Measurements from ENCODE around the gene TCF7L1. TPM values are rescaled to one million over a fixed set of nuclear protein-coding genes. Genes with fewer than 3 reads are reported as not detected.

Gene TCF7L1
- total and polyA plus RNA-seq, 2 of the 13 experiments (the other 11 are each of a cell fraction or from before 2014, with no cell fraction given) = 0.04 to 0.15 TPM

DNA sequence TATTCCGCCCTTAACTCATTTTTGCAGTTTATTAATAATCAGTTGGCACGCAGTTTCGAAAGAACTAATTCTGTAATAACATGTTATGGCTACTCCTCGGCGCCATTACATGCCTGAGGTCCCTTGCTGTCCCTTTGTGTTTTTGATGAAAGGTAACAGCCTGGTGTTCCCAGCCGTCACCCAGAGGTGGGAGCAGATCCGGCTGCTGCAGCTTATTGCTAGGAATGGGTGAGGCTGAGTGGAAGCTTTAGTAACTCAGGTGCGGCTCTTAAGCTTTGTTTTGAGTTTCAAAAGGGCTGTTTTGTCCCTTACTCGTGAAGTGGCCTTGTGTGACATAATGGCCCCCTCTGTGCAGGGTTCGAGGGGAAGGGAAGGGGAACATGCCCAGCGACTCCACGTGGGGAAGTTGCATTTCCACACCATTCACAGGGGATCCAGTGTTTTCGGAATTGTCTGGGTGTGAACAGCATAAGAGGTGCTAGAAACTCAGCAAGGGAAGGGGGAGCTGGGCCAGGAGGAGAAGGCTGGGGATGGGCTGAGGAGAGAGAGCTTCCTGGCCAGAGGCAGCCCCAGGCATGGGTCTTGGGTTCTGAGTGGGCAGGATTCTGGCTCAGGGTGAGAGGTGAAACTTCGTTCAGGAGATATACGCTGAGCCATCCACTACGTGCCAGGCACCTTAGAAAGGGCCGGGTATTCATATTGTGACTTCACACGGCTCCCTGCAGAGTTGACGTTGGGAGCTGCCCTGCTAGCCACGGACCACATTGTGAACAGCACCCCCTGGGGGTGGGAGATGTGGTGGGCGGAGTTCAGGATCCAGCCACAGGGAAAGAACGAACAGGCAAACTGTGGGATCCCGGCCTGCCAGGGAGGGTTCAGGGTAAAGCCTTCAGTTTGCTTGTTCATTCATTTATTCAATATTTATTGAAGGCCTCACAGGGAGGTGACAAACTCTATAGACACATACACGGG is 110.2 kb downstream of the TCF7L1 start (continued):
- TF ChIP-seq CREB3 (CRISPR knock-in tag; IDR thresholded peaks at IDR 0.05) = no peak
- peak; percentile 25; the same call in 1 of the 2 replicates for TF ChIP-seq ZMYM4 (CRISPR knock-in tag; IDR thresholded peaks at IDR 0.05)
- no peak for TF ChIP-seq KLF11 (CRISPR knock-in tag; IDR thresholded peaks at IDR 0.05)
- no peak for TF ChIP-seq ZNF597 (CRISPR knock-in tag; IDR thresholded peaks at IDR 0.05)
- no peak for TF ChIP-seq HMGA1 (CRISPR knock-in tag; conservative IDR thresholded peaks at IDR 0.05)
- no peak for TF ChIP-seq ISL2 (CRISPR knock-in tag; IDR thresholded peaks at IDR 0.05)
- TF ChIP-seq ZNF713 (CRISPR knock-in tag; IDR thresholded peaks at IDR 0.05) = no peak
- TF ChIP-seq IKZF1 (IDR thresholded peaks at IDR 0.05) = no peak
- TF ChIP-seq, protein P1, sequence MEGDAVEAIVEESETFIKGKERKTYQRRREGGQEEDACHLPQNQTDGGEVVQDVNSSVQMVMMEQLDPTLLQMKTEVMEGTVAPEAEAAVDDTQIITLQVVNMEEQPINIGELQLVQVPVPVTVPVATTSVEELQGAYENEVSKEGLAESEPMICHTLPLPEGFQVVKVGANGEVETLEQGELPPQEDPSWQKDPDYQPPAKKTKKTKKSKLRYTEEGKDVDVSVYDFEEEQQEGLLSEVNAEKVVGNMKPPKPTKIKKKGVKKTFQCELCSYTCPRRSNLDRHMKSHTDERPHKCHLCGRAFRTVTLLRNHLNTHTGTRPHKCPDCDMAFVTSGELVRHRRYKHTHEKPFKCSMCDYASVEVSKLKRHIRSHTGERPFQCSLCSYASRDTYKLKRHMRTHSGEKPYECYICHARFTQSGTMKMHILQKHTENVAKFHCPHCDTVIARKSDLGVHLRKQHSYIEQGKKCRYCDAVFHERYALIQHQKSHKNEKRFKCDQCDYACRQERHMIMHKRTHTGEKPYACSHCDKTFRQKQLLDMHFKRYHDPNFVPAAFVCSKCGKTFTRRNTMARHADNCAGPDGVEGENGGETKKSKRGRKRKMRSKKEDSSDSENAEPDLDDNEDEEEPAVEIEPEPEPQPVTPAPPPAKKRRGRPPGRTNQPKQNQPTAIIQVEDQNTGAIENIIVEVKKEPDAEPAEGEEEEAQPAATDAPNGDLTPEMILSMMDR (CRISPR knock-in tag; IDR thresholded peaks at IDR 0.05) = peak; percentile 85
- TF ChIP-seq FOXA3 (CRISPR knock-in tag; IDR thresholded peaks at IDR 0.05) = no peak
- TF ChIP-seq SMC3 (IDR thresholded peaks at IDR 0.05; ENCODE audit: low read length) = peak; percentile 67
- no peak for TF ChIP-seq KDM5B (CRISPR knock-in tag; IDR thresholded peaks at IDR 0.05; ENCODE audit: borderline replicate concordance)
- TF ChIP-seq SETDB1 (CRISPR knock-in tag; IDR thresholded peaks at IDR 0.05; ENCODE audit: borderline replicate concordance) = no peak
- no peak for TF ChIP-seq ZNF572 (CRISPR knock-in tag; IDR thresholded peaks at IDR 0.05)
- peak; percentile 68; the same call in 1 of the 2 replicates for TF ChIP-seq SP5 (CRISPR knock-in tag; IDR thresholded peaks at IDR 0.05; ENCODE audit: borderline replicate concordance, low read depth)
- no peak for TF ChIP-seq ZNF296 (CRISPR knock-in tag; conservative IDR thresholded peaks at IDR 0.05)
- no peak for TF ChIP-seq ZNF790 (CRISPR knock-in tag; IDR thresholded peaks at IDR 0.05; ENCODE audit: borderline replicate concordance)
- no peak for TF ChIP-seq SIX1 (CRISPR knock-in tag; IDR thresholded peaks at IDR 0.05; ENCODE audit: borderline replicate concordance)
- TF ChIP-seq, protein P2, sequence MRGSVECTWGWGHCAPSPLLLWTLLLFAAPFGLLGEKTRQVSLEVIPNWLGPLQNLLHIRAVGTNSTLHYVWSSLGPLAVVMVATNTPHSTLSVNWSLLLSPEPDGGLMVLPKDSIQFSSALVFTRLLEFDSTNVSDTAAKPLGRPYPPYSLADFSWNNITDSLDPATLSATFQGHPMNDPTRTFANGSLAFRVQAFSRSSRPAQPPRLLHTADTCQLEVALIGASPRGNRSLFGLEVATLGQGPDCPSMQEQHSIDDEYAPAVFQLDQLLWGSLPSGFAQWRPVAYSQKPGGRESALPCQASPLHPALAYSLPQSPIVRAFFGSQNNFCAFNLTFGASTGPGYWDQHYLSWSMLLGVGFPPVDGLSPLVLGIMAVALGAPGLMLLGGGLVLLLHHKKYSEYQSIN (CRISPR knock-in tag; IDR thresholded peaks at IDR 0.05; ENCODE audit: borderline replicate concordance) = no peak
- no peak for TF ChIP-seq CREBL2 (CRISPR knock-in tag; IDR thresholded peaks at IDR 0.05; ENCODE audit: borderline replicate concordance)
- no peak for TF ChIP-seq ZNF225 (CRISPR knock-in tag; IDR thresholded peaks at IDR 0.05)

Measured in HepG2 (cell line).